Fibroblast of lung (primary cell): Measurements from ENCODE around the gene EPS8L3. TPM values are rescaled to one million over a fixed set of nuclear protein-coding genes. Genes with fewer than 3 reads are reported as not detected.
"Not testable (repeated sequence)": the region's sequence is repeated elsewhere in the genome, so short reads cannot be mapped to it uniquely, and the experiment has no call there.

Experiments used
- DNase-seq, 2 donors: peaks; one replicate each; pipeline versions ENCODE4 v3.0.0 to v3.0.0-alpha.2; 2010; ENCODE audit warnings: low read depth in 2 of 2
- H2AFZ ChIP-seq: 2 replicates; pipeline ENCODE4 v1.5.1; 2012; ENCODE audit warnings: low read length, control low read depth, inconsistent platforms
- H3K27ac ChIP-seq: 2 replicates; pipeline ENCODE4 v1.5.1; 2011; ENCODE audit warnings: low read length, control low read depth; ENCODE audit not compliant: insufficient read depth
- H3K27me3 ChIP-seq: 2 replicates; pipeline ENCODE4 v1.5.1; 2011; ENCODE audit warnings: mild to moderate bottlenecking, low read length; ENCODE audit not compliant: control insufficient read depth, insufficient read depth
- H3K36me3 ChIP-seq: 2 replicates; pipeline ENCODE4 v1.5.1; 2011; ENCODE audit warnings: low read length; ENCODE audit not compliant: control insufficient read depth, insufficient read depth
- H3K4me1 ChIP-seq: 2 replicates; pipeline ENCODE4 v1.5.1; 2011; ENCODE audit warnings: low read length; ENCODE audit not compliant: control insufficient read depth, insufficient read depth; ENCODE audit errors: extremely low read depth
- H3K4me2 ChIP-seq: 2 replicates; pipeline ENCODE4 v1.5.1; 2011; ENCODE audit warnings: low read length, control low read depth; ENCODE audit not compliant: insufficient read depth; ENCODE audit errors: extremely low read depth
- H3K4me3 ChIP-seq, 4 experiments: fragments of 200-600 bp in 1 of 4; sonication (generic) in 1 of 4; replicated peaks in 1 of 4; 2 replicates each; pipeline ENCODE4 v1.5.1; 2011 to 2016; ENCODE audit warnings: low read length in 4 of 4, low read depth in 3 of 4, mild to moderate bottlenecking in 3 of 4, control low read depth in 2 of 4, inconsistent platforms in 1 of 4, mixed read lengths in 1 of 4; ENCODE audit not compliant: insufficient read depth in 1 of 4; ENCODE audit errors: control extremely low read depth in 1 of 4
- H3K79me2 ChIP-seq: 2 replicates; pipeline ENCODE4 v1.5.1; 2012; ENCODE audit warnings: mild to moderate bottlenecking, low read length, inconsistent platforms; ENCODE audit not compliant: control insufficient read depth, insufficient read depth
- H3K9ac ChIP-seq: 2 replicates; pipeline ENCODE4 v1.5.1; 2011; ENCODE audit warnings: mild to moderate bottlenecking, low read length, control low read depth; ENCODE audit not compliant: insufficient read depth
- H3K9me3 ChIP-seq: 2 replicates; pipeline ENCODE4 v1.5.1; 2012; ENCODE audit warnings: low read depth, low read length; ENCODE audit not compliant: control insufficient read depth, insufficient read depth
- H4K20me1 ChIP-seq: 2 replicates; pipeline ENCODE4 v1.5.1; 2011; ENCODE audit warnings: low read length; ENCODE audit not compliant: control insufficient read depth, insufficient read depth; ENCODE audit errors: extremely low read depth
- EZH2 ChIP-seq: IDR thresholded peaks from 2 replicates; pipeline ENCODE4 v1.5.1; 2012; ENCODE audit warnings: low read length, control low read depth, mild to moderate bottlenecking; ENCODE audit errors: missing control alignments
- polyA plus RNA-seq, 2 donors: library from polyadenylated mRNA; depleted of rRNA in 1 of 2; stranded (reverse) in 1 of 2; unstranded in 1 of 2; fragments of >200 nt; gene quantifications; 2 replicates each; pipeline ENCODE4 v1.2.1, GENCODE V29; 2011 to 2012; ENCODE audit warnings: missing spikeins in 1 of 2
- total RNA-seq: library from RNA; depleted of rRNA; stranded (reverse); fragments of >200 nt; gene quantifications from 2 replicates; pipeline ENCODE4 v1.2.1, GENCODE V29; 2014
- TF ChIP-seq, protein P1 (sequence below), 2 donors: IDR thresholded peaks in 1 of 2; conservative IDR thresholded peaks in 1 of 2; 1 replicate in 1 of 2; 2 replicates in 1 of 2; pipeline ENCODE4 v1.5.1; 2011 to 2012; ENCODE audit warnings: low read length in 2 of 2, control low read depth in 1 of 2, inconsistent platforms in 1 of 2, low read depth in 1 of 2, mild to moderate bottlenecking in 1 of 2

EPS8L3 gene
- total and polyA plus RNA-seq, 2 donors (not counting 1 experiment from before 2014, with no cell fraction given): not detected

DNA sequence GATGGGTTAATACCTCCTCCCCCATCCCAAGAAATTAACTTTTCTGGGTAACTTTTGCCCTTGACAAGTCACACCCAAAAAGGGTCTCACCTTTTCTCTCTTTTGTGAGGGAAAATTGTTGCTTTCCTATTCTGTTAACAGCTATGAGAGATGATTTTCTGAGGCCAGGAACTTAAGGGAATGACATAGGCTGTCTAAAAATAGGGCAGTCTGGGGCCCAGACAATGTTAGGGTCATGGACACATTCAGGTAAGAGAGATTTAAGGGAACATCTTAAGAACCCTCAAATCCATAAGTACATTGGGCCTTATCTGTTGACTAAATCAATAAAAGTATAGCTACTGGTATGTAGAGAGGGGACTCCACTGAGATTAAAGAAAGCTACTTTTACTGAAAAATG lies 14.5 kb downstream of the EPS8L3 start:
- Histone ChIP-seq H4K20me1 (no peaks in the 10 kb centered on the region), H3K9ac (no peak overlapping the region)
- no peak for DNase-seq

DNA sequence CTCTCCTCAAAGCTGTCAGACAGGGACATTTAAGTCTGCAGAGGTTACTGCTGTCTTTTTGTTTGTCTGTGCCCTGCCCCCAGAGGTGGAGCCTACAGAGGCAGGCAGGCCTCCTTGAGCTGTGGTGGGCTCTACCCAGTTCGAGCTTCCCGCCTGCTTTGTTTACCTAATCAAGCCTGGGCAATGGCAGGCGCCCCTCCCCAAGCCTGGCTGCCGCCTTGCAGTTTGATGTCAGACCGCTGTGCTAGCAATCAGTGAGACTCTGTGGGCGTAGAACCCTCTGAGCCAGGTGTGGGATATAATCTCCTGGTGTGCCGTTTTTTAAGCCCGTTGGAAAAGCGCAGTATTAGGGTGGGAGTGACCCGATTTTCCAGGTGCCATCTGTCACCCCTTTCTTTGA lies 15.4 kb downstream of the EPS8L3 start:
- peaks cover 13% of the 10 kb centered on the region for H3K27me3 ChIP-seq
- not testable (repeated sequence) for DNase-seq, H3K79me2 ChIP-seq, H2AFZ ChIP-seq, H3K27ac ChIP-seq, H3K4me1 ChIP-seq, H3K36me3 ChIP-seq, H3K9ac ChIP-seq, H3K9me3 ChIP-seq, H3K4me3 ChIP-seq, H4K20me1 ChIP-seq, H3K4me2 ChIP-seq

More for the DNA sequence above, 14.5 kb downstream of the EPS8L3 start:
- no peaks in the 10 kb centered on the region for H3K9me3 ChIP-seq
- TF ChIP-seq EZH2: no peak
- TF ChIP-seq, protein P1, sequence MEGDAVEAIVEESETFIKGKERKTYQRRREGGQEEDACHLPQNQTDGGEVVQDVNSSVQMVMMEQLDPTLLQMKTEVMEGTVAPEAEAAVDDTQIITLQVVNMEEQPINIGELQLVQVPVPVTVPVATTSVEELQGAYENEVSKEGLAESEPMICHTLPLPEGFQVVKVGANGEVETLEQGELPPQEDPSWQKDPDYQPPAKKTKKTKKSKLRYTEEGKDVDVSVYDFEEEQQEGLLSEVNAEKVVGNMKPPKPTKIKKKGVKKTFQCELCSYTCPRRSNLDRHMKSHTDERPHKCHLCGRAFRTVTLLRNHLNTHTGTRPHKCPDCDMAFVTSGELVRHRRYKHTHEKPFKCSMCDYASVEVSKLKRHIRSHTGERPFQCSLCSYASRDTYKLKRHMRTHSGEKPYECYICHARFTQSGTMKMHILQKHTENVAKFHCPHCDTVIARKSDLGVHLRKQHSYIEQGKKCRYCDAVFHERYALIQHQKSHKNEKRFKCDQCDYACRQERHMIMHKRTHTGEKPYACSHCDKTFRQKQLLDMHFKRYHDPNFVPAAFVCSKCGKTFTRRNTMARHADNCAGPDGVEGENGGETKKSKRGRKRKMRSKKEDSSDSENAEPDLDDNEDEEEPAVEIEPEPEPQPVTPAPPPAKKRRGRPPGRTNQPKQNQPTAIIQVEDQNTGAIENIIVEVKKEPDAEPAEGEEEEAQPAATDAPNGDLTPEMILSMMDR (conservative IDR thresholded peaks at IDR 0.05 in 1 of 2, IDR thresholded peaks at IDR 0.05 in 1 of 2; ENCODE audit: low read depth in 1 of 2, low read length in 2 of 2): no peak
- H3K36me3 ChIP-seq: no peaks in the 10 kb centered on the region
- H3K4me2 ChIP-seq: no peak overlapping the region
- no peak overlapping the region for H2AFZ ChIP-seq
- H3K27ac ChIP-seq: no peak overlapping the region
- peaks cover 13% of the 10 kb centered on the region for H3K27me3 ChIP-seq
- H3K4me3 ChIP-seq: no peak overlapping the region
- no peaks in the 10 kb centered on the region for H3K79me2 ChIP-seq
- H3K4me1 ChIP-seq: no peaks in the 10 kb centered on the region

DNA sequence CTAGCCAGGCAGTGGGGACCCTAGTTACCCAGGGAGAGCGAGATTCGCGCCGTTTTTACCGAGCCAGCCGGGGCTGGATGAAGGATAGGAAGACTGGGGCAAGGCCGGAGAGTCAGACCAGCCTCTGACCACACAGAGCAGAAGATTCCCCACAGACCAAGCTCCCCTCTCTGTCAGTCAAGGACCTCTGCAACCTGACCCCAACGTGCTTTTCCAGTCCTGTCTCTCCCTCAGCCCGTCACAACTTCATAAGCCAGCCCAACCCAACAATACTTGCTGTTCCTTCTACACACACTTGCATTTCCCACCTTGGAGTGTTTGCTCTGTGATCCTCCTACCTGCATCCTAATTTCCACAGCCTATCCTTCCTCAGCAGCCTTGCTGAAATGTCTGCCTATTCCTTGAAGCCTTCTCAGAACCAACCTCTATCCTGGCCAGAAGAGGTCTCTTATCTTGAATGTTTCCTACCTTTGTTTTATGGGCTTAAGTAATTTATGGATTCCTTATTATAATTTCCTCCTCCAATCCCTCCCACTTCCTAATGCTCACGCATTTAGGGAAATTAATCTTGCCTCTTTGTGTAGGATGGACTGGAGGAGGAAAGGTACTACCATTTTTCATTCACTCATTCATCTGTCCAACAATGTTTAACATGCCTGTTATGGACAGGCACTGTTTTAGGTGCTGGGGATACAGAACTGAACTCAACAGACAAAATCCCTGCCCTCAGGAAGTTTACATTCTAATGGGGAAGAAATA lies 22.9 kb downstream of the EPS8L3 start, which contains the start of gene GSTM3:
GSTM3 (minus strand) TSS at position 424 of the 759 bp plus-strand sequence. CDS start 751 bp downstream, outside the sequence.
- peak within 1 kb of the TSS; percentile 70 for H3K9ac ChIP-seq
- H3K27me3 ChIP-seq: peaks cover 8% of the 10 kb centered on the region
- peak within 1 kb of the TSS; percentile 92 for H2AFZ ChIP-seq
- H3K36me3 ChIP-seq: no peaks in the 10 kb centered on the region
- TF ChIP-seq, protein P1 (conservative IDR thresholded peaks at IDR 0.05 in 1 of 2, IDR thresholded peaks at IDR 0.05 in 1 of 2; ENCODE audit: low read depth in 1 of 2, low read length in 2 of 2): no peak
- TF ChIP-seq EZH2: no peak
- peak within 1 kb of the TSS; percentile 89 for H3K4me2 ChIP-seq
- DNase-seq: no peak
- no peaks in the 10 kb centered on the region for H3K79me2 ChIP-seq
- peak within 1 kb of the TSS; percentile 72 to 86 (median 75) for H3K4me3 ChIP-seq
- H4K20me1 ChIP-seq: no peaks in the 10 kb centered on the region
- H3K4me1 ChIP-seq: peaks cover 2% of the 10 kb centered on the region
- no peaks in the 10 kb centered on the region for H3K9me3 ChIP-seq
- peak within 1 kb of the TSS; percentile 64 for H3K27ac ChIP-seq
